ENCODE data around the gene C1orf50.

C1orf50 gene

DNA sequence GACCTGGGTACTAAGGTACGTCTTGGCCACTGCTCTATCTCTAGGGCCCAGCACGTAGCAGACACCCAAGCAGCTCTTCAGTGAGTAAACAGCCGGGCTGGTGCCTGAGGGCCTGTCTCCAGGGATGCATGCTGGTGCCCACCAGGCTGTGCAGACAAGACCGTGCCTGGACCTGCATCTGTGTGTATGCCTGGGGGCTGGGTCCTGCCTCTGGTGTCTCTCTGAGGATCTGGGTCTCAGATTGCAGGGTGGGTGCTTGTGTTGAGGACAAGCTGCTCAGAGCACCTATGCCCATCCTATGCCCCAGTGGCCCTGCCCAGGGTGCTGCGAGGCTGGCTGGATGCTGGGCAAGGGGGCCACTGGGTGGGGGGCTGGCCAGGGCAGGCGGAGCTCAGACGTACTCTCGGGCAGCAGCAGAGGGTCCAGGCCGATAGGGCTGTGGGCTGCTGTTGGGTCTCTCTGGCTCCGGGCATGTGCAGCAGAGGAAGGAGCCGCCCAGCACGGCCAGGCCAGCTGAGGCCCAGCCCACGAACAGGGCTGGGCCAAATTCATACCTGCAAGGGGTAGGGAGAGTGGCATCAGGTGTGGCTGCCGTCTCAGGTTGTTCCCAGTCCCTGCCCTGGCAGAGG is 31.5 kb upstream of the C1orf50 start:
- no peak for DNase-seq (ENCODE audit: extremely low spot score)
- POLR2A ChIA-PET: no interaction called here
- no peak for TF ChIP-seq CTCF (IDR thresholded peaks at IDR 0.05; ENCODE audit: control extremely low read depth, extremely low read depth, low read depth, missing control alignments)
- CTCF ChIA-PET: interaction anchor here (0.9 to 2.4 kb wide), 2 partner anchors 11 to 22 kb away, joined by 3 to 6 read pairs; no protein-coding TSS in a partner anchor

- DNase-seq (ENCODE audit: extremely low spot score): no peak
- TF ChIP-seq CTCF (IDR thresholded peaks at IDR 0.05; ENCODE audit: control extremely low read depth, extremely low read depth, low read depth, missing control alignments): peak; percentile 20
- POLR2A ChIA-PET: no interaction called here
- CTCF ChIA-PET: interaction anchor here (0.9 to 2.4 kb wide), 2 partner anchors 10 to 21 kb away, joined by 3 to 6 read pairs; no protein-coding TSS in a partner anchor
Observed at GRCh38 chr1:42736152-42736551, 30.9 kb upstream of the C1orf50 start.

GRCh38 chr1:42736571-42737200 is 30.4 kb upstream of the C1orf50 start:
- no peak for TF ChIP-seq CTCF (IDR thresholded peaks at IDR 0.05; ENCODE audit: control extremely low read depth, extremely low read depth, low read depth, missing control alignments)
- CTCF ChIA-PET: interaction anchor here (0.5 to 2.4 kb wide), 4 partner anchors 10 to 337 kb away, joined by 3 to 6 read pairs (median 4); no protein-coding TSS in a partner anchor
- DNase-seq (ENCODE audit: extremely low spot score): no peak
- POLR2A ChIA-PET: interaction anchor here (0.9 kb wide), 1 partner anchor 9 kb away, joined by 3 read pairs; no protein-coding TSS in a partner anchor

GRCh38 chr1:42737257-42737656 is 29.8 kb upstream of the C1orf50 start:
- ChIA-PET POLR2A (interaction anchor here (0.9 kb wide), 1 partner anchor 8 kb away, joined by 3 read pairs; no protein-coding TSS in a partner anchor), CTCF (interaction anchor here (0.5 to 2.1 kb wide), 3 partner anchors 10 to 336 kb away, joined by 3 to 5 read pairs (median 3); no protein-coding TSS in a partner anchor)
- peak; percentile 21 for TF ChIP-seq CTCF (IDR thresholded peaks at IDR 0.05; ENCODE audit: control extremely low read depth, extremely low read depth, low read depth, missing control alignments)
- peak; percentile 57 for DNase-seq (ENCODE audit: extremely low spot score)

DNA sequence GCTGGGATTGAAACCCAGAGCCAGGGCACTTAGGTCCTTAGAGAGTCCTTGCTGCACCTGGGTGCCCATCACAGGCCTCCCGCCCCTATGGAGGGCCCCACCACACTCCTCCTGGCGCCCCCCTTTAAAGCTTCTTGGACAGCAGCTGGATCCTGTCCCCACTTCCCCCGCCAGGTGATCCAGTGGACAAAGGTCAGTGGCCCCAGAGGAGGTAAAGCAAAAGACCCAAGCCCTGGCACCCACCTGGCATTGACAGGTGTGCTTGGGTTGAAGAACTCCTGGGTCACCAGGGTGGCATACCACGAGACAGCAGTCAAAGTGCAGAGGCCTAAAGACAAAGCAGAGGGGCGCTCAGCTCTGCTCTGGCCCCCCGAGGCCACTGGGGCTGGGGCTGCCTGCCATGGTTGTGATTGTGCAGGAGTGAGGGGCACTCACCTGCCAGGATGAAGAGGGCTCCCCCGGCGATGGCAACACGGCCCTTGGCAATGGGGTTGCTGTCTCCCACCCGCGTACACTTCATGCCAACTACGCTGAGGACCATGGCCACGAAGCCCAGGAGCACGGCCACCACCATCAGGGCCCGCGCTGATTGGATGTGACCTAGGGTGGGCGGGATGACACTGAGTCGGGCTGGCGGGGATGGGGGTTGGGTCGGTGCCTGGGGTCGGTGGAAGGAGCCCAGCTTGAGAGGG is 28.9 kb upstream of the C1orf50 start:
- no peak for TF ChIP-seq CTCF (IDR thresholded peaks at IDR 0.05; ENCODE audit: control extremely low read depth, extremely low read depth, low read depth, missing control alignments)
- POLR2A ChIA-PET: no interaction called here
- no peak for DNase-seq (ENCODE audit: extremely low spot score)
- CTCF ChIA-PET: interaction anchor here (1.4 to 2.1 kb wide), 2 partner anchors 9 to 335 kb away, joined by 4 to 5 read pairs; no protein-coding TSS in a partner anchor

- ChIA-PET CTCF (interaction anchor here (1.4 to 2.1 kb wide), 2 partner anchors 8 to 335 kb away, joined by 4 to 5 read pairs; no protein-coding TSS in a partner anchor), POLR2A (no interaction called here)
- TF ChIP-seq CTCF (IDR thresholded peaks at IDR 0.05; ENCODE audit: control extremely low read depth, extremely low read depth, low read depth, missing control alignments): no peak
- DNase-seq (ENCODE audit: extremely low spot score): no peak
Observed at GRCh38 chr1:42738678-42739226, 28.3 kb upstream of the C1orf50 start.

Data from GM10248 (cell line).